ENCODE results near the gene CCDC88C.

CCDC88C gene

DNA sequence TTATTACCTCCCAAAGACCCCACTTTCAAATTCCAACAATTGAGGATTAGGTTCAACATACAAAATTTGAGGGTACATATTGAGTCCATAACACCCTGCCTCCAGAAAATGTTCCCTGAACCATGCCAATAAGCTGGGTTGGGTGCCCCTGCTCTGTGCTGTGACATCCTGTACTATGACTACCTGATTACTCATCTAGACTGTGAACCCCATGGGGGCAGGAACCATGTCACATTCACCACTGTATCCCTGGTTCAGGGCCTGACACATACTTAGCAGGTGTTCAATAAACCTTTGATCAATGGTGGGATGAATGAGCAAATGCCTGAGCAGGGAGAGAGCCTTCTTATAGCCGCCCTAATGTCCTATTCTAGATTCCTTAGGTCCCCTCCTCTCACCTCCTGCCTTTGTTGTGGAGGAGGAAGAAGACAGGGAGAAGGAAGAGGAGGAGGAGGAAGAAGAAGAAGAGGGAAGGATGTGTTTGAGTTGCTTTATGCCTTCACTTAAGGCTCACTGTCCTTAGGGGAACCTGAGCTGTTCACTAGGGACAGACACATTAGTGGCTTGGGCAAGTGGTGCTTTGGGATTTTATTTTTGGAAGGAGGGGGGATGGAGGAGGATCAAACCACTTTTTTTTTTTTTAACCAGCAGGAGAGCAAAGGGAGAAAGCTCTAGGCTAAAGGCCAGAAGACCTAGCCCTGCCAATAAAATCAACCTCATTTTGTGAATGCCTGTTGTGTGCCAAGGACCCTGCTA is 194.4 kb downstream of the CCDC88C start:
- TF ChIP-seq, protein P1, sequence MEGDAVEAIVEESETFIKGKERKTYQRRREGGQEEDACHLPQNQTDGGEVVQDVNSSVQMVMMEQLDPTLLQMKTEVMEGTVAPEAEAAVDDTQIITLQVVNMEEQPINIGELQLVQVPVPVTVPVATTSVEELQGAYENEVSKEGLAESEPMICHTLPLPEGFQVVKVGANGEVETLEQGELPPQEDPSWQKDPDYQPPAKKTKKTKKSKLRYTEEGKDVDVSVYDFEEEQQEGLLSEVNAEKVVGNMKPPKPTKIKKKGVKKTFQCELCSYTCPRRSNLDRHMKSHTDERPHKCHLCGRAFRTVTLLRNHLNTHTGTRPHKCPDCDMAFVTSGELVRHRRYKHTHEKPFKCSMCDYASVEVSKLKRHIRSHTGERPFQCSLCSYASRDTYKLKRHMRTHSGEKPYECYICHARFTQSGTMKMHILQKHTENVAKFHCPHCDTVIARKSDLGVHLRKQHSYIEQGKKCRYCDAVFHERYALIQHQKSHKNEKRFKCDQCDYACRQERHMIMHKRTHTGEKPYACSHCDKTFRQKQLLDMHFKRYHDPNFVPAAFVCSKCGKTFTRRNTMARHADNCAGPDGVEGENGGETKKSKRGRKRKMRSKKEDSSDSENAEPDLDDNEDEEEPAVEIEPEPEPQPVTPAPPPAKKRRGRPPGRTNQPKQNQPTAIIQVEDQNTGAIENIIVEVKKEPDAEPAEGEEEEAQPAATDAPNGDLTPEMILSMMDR (IDR thresholded peaks at IDR 0.05; ENCODE audit: low read depth, low read length, missing control alignments) = no peak
- H3K4me3 ChIP-seq (ENCODE audit: low read depth, low read length) = no peak overlapping the region
- no peak for DNase-seq (ENCODE audit: low read depth)
